Measurements from ENCODE around the gene HOXB3.

GRCh38 chr17:48592057-48592514 lies 2.0 kb upstream of the HOXB3 start:
- TF ChIP-seq CTCF (IDR thresholded peaks at IDR 0.05) (no peak), POLR2A (IDR thresholded peaks at IDR 0.05) (no peak)

All from Peyer's patch (tissue), 4 donors.